A549 (cell line): Measurements from ENCODE around the gene NEK11. TPM values are rescaled to one million over a fixed set of nuclear protein-coding genes. Genes with fewer than 3 reads are reported as not detected.
"Not testable (repeated sequence)": the region's sequence is repeated elsewhere in the genome, so short reads cannot be mapped to it uniquely, and the experiment has no call there.

Experiments
- ATAC-seq, 2 experiments: fragments of 200-7000 bp in 1 of 2; fragments of >200 bp in 1 of 2; cut with Nextera tagmentation in 1 of 2; cut with Tn5 transposase in 1 of 2; 3 replicates each; pipeline versions ENCODE4 v1.8.0 to v1.9.1; 2018 to 2020; ENCODE audit warnings: mild to moderate bottlenecking in 1 of 2, moderate library complexity in 1 of 2
- CTCF ChIA-PET: fragments of 300-600 bp; sonication (Branson Sonifier 250); formaldehyde crosslinking; extraction: SDS; loops from one replicate; lab custom pipeline; 2021; ENCODE audit warnings: antibody characterized with exemption, inconsistent platforms; lab: Yijun Ruan, JAX
- POLR2A ChIA-PET: fragments of 350-600 bp; formaldehyde crosslinking; extraction: SDS; loops from one replicate; lab custom pipeline; 2021; ENCODE audit warnings: antibody characterized with exemption, inconsistent platforms; lab: Yijun Ruan, JAX
- DNase-seq, 2 experiments: peaks; one replicate each; pipeline versions ENCODE4 v3.0.0 to v3.0.0-alpha.2; 2011 to 2016; ENCODE audit warnings: low read depth in 1 of 2, low spot score in 1 of 2
- FAIRE-seq: peaks from 2 replicates; lab custom pipeline; 2011; peaks lifted over from hg19 to GRCh38; lab: Jason Lieb, UNC
- H3K27ac ChIP-seq, 2 experiments: fragments of >200 bp; sonication (Bioruptor Twin); formaldehyde crosslinking; 3 replicates each; pipeline ENCODE4 v1.5.1; 2016 to 2017
- H3K4me1 ChIP-seq: fragments of >200 bp; sonication (Bioruptor Twin); formaldehyde crosslinking; 3 replicates; pipeline ENCODE4 v1.6.1; 2016
- H3K4me2 ChIP-seq: fragments of >200 bp; sonication (Bioruptor Twin); formaldehyde crosslinking; 3 replicates; pipeline ENCODE4 v1.6.1; 2016
- H3K4me3 ChIP-seq: fragments of >200 bp; sonication (Bioruptor Twin); formaldehyde crosslinking; 3 replicates; pipeline ENCODE4 v1.5.1; 2016
- H3K9me3 ChIP-seq: fragments of >200 bp; sonication (Bioruptor Twin); formaldehyde crosslinking; 3 replicates; pipeline ENCODE4 v1.6.1; 2016
- BHLHE40 ChIP-seq: IDR thresholded peaks from 2 replicates; pipeline ENCODE4 v1.6.1; 2012; ENCODE audit warnings: low read depth, low read length, inconsistent platforms
- CTCF ChIP-seq: fragments of >200 bp; sonication (Bioruptor Twin); formaldehyde crosslinking; IDR thresholded peaks from 3 replicates; pipeline ENCODE4 v1.5.1; 2016
- EHMT2 ChIP-seq: fragments of 200-600 bp; sonication (generic); IDR thresholded peaks from 2 replicates; pipeline ENCODE4 v1.6.1; 2016; ENCODE audit warnings: antibody characterized with exemption, low read depth, mild to moderate bottlenecking, moderate library complexity
- FOSL2 ChIP-seq, 2 experiments: fragments of 450-650 bp in 1 of 2; fragments of >200 bp in 1 of 2; sonication (Bioruptor Twin) in 1 of 2; formaldehyde crosslinking; IDR thresholded peaks; 2 replicates each; pipeline versions ENCODE4 v1.5.0 to v1.6.1; 2016 to 2020; ENCODE audit warnings: mild to moderate bottlenecking in 1 of 2, moderate library complexity in 1 of 2
- FOXS1 ChIP-seq: fragments of 250-450 bp; sonication (Bioruptor Pico); IDR thresholded peaks from 2 replicates; pipeline ENCODE4 v1.5.0; 2020; ENCODE audit warnings: mild to moderate bottlenecking, moderate library complexity
- GATA3 ChIP-seq: IDR thresholded peaks from 2 replicates; pipeline ENCODE4 v1.6.1; 2012; ENCODE audit warnings: borderline replicate concordance
- HDAC2 ChIP-seq: fragments of 200-600 bp; sonication (generic); IDR thresholded peaks from 2 replicates; pipeline ENCODE4 v1.6.1; 2016
- HOXA7 ChIP-seq: fragments of 250-450 bp; sonication (Bioruptor Pico); IDR thresholded peaks from 2 replicates; pipeline ENCODE4 v1.5.0; 2020; ENCODE audit warnings: mild to moderate bottlenecking, moderate library complexity
- JUNB ChIP-seq: fragments of >200 bp; sonication (Bioruptor Twin); formaldehyde crosslinking; IDR thresholded peaks from 2 replicates; pipeline ENCODE4 v1.6.1; 2016
- KDM5A ChIP-seq: fragments of 200-600 bp; sonication (generic); IDR thresholded peaks from 2 replicates; pipeline ENCODE4 v1.6.1; 2016; ENCODE audit warnings: antibody characterized with exemption, mild to moderate bottlenecking
- NR3C1 ChIP-seq: fragments of >200 bp; sonication (Bioruptor Twin); formaldehyde crosslinking; IDR thresholded peaks from 3 replicates; pipeline ENCODE4 v1.6.1; 2017
- POLR2A ChIP-seq: IDR thresholded peaks from 2 replicates; pipeline ENCODE4 v1.6.1; 2012; ENCODE audit warnings: mild to moderate bottlenecking, low read length
- RNF2 ChIP-seq: fragments of 200-600 bp; sonication (generic); IDR thresholded peaks from 2 replicates; pipeline ENCODE4 v1.6.1; 2016; ENCODE audit warnings: low read depth, mild to moderate bottlenecking, antibody characterized with exemption, moderate library complexity, borderline replicate concordance
- TFCP2L1 ChIP-seq: fragments of 250-450 bp; sonication (Bioruptor Pico); IDR thresholded peaks from 2 replicates; pipeline ENCODE4 v1.5.0; 2021; ENCODE audit warnings: mild to moderate bottlenecking
- TP53 ChIP-seq: fragments of 250-450 bp; sonication (Bioruptor Pico); IDR thresholded peaks from 2 replicates; pipeline ENCODE4 v1.5.0; 2021; ENCODE audit warnings: mild to moderate bottlenecking, moderate library complexity
- ZC3H11A ChIP-seq: fragments of 450-650 bp; IDR thresholded peaks from 2 replicates; pipeline ENCODE4 v1.6.1; 2014; ENCODE audit warnings: antibody characterized with exemption, mild to moderate bottlenecking
- ZNF302 ChIP-seq: fragments of 250-450 bp; sonication (Bioruptor Pico); IDR thresholded peaks from 2 replicates; pipeline ENCODE4 v1.9.0; 2021; ENCODE audit warnings: inconsistent platforms, mild to moderate bottlenecking, moderate library complexity
- ZSCAN20 ChIP-seq: fragments of 250-450 bp; sonication (Bioruptor Pico); IDR thresholded peaks from 2 replicates; pipeline ENCODE4 v1.8.0; 2022; ENCODE audit warnings: mild to moderate bottlenecking, moderate library complexity
- WGBS: methylation state at CpG from one replicate; pipeline ENCODE4 v1.1.6; 2017; ENCODE audit errors: missing lambda C conversion rate; 5-methylcytosine and 5-hydroxymethylcytosine counted together
- polyA plus RNA-seq, 4 experiments: library from polyadenylated mRNA; depleted of rRNA in 3 of 4; stranded (reverse); fragments of >200 nt; fragmentation: RNase III in 1 of 4; extraction: RNeasy Plus Mini Kit Qiagen cat#74134 plus additional on column Dnase treatment in 1 of 4; gene quantifications; 2 replicates in 3 of 4; 3 replicates in 1 of 4; pipeline ENCODE4 v1.2.3, GENCODE V29; 2011 to 2017
- TF ChIP-seq, protein P1 (sequence below): fragments of >200 bp; sonication (Bioruptor Twin); formaldehyde crosslinking; IDR thresholded peaks from 3 replicates; pipeline ENCODE4 v1.6.1; 2016
- TF ChIP-seq, protein P2 (sequence below): fragments of 250-450 bp; sonication (Bioruptor Pico); IDR thresholded peaks from 2 replicates; pipeline ENCODE4 v1.5.0; 2020; ENCODE audit warnings: low read depth, mild to moderate bottlenecking, moderate library complexity

NEK11 gene
- polyA plus RNA-seq, 2 of the 4 experiments (the other 2 are of a cell fraction): 5.8 to 8.9 TPM

DNA sequence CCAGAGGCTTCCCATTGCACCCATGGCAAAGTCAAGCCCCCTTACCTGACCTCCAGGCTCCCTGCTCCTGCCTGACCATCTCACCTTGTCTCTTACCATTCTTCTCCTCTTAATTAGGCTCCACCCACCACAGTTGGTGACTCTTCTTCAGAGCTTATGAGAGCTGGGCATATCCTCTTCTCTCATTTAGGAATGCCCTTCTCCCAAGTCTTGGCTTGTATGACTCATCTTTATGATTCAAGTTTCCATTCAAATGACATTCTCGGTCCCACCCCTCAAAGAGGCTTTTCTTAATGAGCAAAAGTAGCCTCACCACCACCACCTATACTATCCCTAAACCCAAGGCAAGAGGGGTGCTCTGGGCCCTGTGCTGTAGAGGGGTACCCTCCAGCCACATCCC, 299.6 kb downstream of the NEK11 start:
- ChIA-PET POLR2A (interaction anchor here (1.0 kb wide), 1 partner anchor 12 kb away, joined by 3 read pairs; no protein-coding TSS in a partner anchor), CTCF (no interaction called here)
- ATAC-seq (no peak), DNase-seq (no peak), FAIRE-seq (no peak)
- no peak overlapping the region for H3K27ac ChIP-seq
- H3K4me1 ChIP-seq: no peaks in the 10 kb centered on the region
- H3K4me3 ChIP-seq: no peak overlapping the region
- 60% methylated on average over 1 of the region's 1 CpG for WGBS
- no peaks in the 10 kb centered on the region for H3K9me3 ChIP-seq
- no peak overlapping the region for H3K4me2 ChIP-seq
- TF ChIP-seq TP53 (CRISPR knock-in tag) (no peak), NR3C1 (no peak), POLR2A (no peak), FOSL2 (IDR thresholded peaks at IDR 0.05) (no peak), FOSL2 (CRISPR knock-in tag; IDR thresholded peaks at IDR 0.05) (peak; percentile 28; the same call in 1 of the 2 replicates)

DNA sequence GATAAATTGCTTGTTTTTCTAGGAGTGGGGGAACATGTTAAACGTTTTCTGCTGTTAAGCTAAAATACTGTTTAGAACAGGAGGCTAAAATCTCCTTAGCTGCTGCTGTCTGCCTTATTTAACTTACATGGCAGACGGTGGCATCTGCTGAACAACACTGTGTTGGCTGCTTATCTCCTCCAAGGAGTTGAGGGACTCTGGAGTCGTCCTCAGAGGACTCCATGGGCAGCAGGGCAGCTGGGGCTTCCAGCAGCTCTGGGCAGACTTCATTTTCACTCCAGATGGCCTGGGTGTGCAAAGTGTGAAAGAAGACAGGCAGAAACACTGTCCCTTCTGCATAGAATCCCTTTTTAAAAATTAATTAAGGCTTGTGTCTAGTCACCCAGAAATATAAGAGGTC, 302.0 kb downstream of the NEK11 start:
- ChIA-PET POLR2A (interaction anchor here (1.4 kb wide), 1 partner anchor 53 kb away, joined by 4 read pairs; the partner anchor contains the start of gene NUDT16), CTCF (no interaction called here)
- no peak overlapping the region for H3K27ac ChIP-seq
- DNase-seq (no peak), ATAC-seq (no peak), FAIRE-seq (no peak)
- TF ChIP-seq CTCF (no peak), HOXA7 (CRISPR knock-in tag) (no peak)
- TF ChIP-seq, protein P1, sequence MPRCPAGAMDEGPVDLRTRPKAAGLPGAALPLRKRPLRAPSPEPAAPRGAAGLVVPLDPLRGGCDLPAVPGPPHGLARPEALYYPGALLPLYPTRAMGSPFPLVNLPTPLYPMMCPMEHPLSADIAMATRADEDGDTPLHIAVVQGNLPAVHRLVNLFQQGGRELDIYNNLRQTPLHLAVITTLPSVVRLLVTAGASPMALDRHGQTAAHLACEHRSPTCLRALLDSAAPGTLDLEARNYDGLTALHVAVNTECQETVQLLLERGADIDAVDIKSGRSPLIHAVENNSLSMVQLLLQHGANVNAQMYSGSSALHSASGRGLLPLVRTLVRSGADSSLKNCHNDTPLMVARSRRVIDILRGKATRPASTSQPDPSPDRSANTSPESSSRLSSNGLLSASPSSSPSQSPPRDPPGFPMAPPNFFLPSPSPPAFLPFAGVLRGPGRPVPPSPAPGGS: no peak
- H3K4me3 ChIP-seq: no peak overlapping the region
- WGBS: 48% methylated on average over 3 of the region's 3 CpGs
- H3K9me3 ChIP-seq: no peaks in the 10 kb centered on the region
- H3K4me2 ChIP-seq: no peak overlapping the region
- no peaks in the 10 kb centered on the region for H3K4me1 ChIP-seq

DNA sequence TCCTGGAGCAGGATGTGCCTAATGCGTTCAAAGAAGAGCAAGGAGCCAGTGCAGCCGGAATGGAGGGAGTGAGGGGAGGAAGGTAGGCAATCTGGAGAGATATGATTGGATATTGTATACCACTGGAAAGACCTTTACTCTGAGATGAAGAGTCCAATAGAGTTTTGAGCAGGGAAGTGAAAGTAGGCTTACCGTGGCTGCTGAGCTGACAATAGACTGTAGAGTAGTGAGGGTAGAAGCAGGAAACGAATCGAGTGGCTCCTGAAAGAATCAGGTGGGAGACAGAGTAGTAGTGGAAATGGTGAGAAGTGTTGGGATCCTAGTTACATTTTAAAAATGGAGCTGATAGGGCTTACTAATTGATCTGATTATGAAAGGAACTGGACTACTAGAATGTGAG, 303.1 kb downstream of the NEK11 start:
- POLR2A ChIA-PET: no interaction called here
- FAIRE-seq: no peak
- no peak for DNase-seq
- Histone ChIP-seq H3K4me1 (no peaks in the 10 kb centered on the region), H3K9me3 (no peaks in the 10 kb centered on the region), H3K27ac (no peak overlapping the region), H3K4me2 (no peak overlapping the region), H3K4me3 (no peak overlapping the region)
- WGBS: 95% methylated on average over 5 of the region's 5 CpGs
- CTCF ChIA-PET: no interaction called here
- TF ChIP-seq JUNB (no peak), HDAC2 (no peak), BHLHE40 (no peak), ZC3H11A (no peak), RNF2 (no peak), GATA3 (no peak), TFCP2L1 (no peak), KDM5A (no peak), TP53 (CRISPR knock-in tag) (no peak), ZSCAN20 (no peak), EHMT2 (no peak), POLR2A (no peak), HOXA7 (CRISPR knock-in tag) (no peak), FOXS1 (no peak), ZNF302 (no peak)
- TF ChIP-seq, protein P2, sequence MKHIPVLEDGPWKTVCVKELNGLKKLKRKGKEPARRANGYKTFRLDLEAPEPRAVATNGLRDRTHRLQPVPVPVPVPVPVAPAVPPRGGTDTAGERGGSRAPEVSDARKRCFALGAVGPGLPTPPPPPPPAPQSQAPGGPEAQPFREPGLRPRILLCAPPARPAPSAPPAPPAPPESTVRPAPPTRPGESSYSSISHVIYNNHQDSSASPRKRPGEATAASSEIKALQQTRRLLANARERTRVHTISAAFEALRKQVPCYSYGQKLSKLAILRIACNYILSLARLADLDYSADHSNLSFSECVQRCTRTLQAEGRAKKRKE: no peak
- ATAC-seq: no peak

DNA sequence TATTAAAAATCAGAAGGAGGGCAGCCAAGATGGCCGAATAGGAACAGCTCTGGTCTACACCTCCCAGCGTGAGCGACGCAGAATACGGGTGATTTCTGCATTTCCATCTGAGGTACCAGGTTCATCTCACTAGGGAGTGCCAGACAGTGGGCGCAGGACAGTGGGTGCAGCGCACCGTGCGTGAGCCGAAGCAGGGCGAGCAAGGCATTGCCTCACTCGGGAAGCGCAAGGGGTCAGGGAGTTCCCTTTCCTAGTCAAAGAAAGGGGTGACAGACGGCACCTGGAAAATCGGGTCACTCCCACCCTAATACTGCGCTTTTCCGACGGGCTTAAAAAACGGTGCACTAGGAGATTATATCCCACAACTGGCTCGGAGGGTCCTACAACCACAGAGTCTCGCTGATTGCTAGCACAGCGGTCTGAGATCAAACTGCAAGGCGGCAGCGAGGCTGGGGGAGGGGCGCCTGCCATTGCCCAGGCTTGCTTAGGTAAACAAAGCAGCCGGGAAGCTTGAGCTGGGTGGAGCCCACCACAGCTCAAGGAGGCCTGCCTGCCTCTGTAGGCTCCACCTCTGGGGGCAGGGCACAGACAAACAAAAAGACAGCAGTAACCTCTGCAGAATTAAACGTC, 304.9 kb downstream of the NEK11 start:
- H3K4me1 ChIP-seq, FAIRE-seq, ATAC-seq, H3K9me3 ChIP-seq, CTCF ChIA-PET: not testable (repeated sequence)
- DNase-seq: peak in 1 of 2 experiments; percentile 23
- Histone ChIP-seq H3K4me2 (peak overlapping the region; percentile 83), H3K4me3 (peak overlapping the region; percentile 56), H3K27ac (peak overlapping the region; percentile 78 to 85)
- POLR2A ChIA-PET: interaction anchor here (0.7 to 1.5 kb wide), 4 partner anchors 18 to 88 kb away, joined by 3 to 5 read pairs (median 4); partner anchors contain the start of gene NUDT16
- 1% methylated on average over 15 of the region's 27 CpGs for WGBS
